T-helper 17 cell (primary cell): ENCODE results near the gene KDM7A. TPM values are rescaled to one million over a fixed set of nuclear protein-coding genes. Genes with fewer than 3 reads are reported as not detected.
"Not testable (repeated sequence)": the region's sequence is repeated elsewhere in the genome, so short reads cannot be mapped to it uniquely, and the experiment has no call there.

Source experiments
- ATAC-seq: fragments of 150-1000 bp; cut with Tn5 transposase; 2 replicates; pipeline ENCODE4 v1.10.0; 2021; ENCODE audit warnings: mild to moderate bottlenecking, moderate library complexity
- DNase-seq, 3 donors: peaks; one replicate each; pipeline versions ENCODE4 v3.0.0 to v3.0.0-alpha.2; 2020 to 2021
- H3K9me3 ChIP-seq: one replicate; pipeline ENCODE4 v1.7.0; 2013; ENCODE audit warnings: low read length, mild to moderate bottlenecking; ENCODE audit not compliant: control insufficient read depth, poor library complexity, severe bottlenecking
- H3K27ac Mint-ChIP-seq: one replicate; pipeline ENCODE4 v1.8.0; 2022; ENCODE audit warnings: mild to moderate bottlenecking, moderate library complexity, mixed read lengths
- H3K27me3 Mint-ChIP-seq: one replicate; pipeline ENCODE4 v1.8.0; 2022; ENCODE audit warnings: mixed read lengths
- H3K36me3 Mint-ChIP-seq: one replicate; pipeline ENCODE4 v1.8.0; 2022; ENCODE audit warnings: low read depth, mixed read lengths
- H3K4me1 Mint-ChIP-seq: one replicate; pipeline ENCODE4 v1.8.0; 2022; ENCODE audit warnings: mild to moderate bottlenecking, mixed read lengths
- H3K4me3 Mint-ChIP-seq: one replicate; pipeline ENCODE4 v1.8.0; 2022; ENCODE audit warnings: mild to moderate bottlenecking, moderate library complexity, mixed read lengths
- total RNA-seq, 4 donors: library from RNA in 2 of 4; stranded (reverse) in 2 of 4; gene quantifications; one replicate each; pipeline ENCODE4 v1.2.3 and lab custom pipeline; 2022 to 2026

KDM7A gene
- total RNA-seq, 2 donors from 2014 or later = 35.1 to 47.2 TPM

DNA sequence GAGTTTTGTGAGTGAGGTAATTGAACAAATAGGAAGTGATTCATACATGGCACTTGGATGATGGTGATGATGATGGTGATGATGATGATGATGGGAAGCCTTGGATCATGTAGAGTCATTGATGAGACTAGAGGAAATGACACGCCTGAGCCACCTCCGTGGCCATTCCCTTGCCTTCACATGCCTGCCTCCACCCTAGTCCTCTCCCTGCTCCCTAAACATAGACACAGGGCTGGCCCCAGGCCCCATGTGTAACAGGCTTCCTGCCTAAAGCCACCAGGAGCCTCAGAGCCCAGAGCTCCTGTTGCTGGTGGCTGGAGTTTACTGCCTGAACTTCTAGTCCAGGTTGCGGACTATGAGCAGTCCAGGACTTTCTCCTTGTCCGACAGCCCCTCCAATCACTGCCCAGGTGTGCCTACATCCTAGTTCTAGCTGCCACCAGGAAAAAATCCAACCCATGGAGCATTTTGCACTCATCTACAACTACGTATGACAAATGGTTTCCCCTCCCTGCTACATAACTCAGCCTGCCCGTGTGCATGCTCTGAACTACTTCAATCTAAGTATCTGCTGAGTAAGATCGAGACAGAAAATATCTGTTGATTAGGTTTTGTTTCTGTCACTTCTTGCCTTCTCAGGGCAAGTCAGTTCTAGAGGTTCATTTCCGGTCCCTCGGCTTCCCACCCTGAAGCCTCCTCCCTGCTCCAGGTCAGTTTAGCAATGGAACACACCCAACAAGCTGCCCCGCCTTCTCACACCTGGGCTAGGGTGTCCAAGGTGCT lies 35.5 kb upstream of the KDM7A start:
- peak; percentile 22 for ATAC-seq

DNA sequence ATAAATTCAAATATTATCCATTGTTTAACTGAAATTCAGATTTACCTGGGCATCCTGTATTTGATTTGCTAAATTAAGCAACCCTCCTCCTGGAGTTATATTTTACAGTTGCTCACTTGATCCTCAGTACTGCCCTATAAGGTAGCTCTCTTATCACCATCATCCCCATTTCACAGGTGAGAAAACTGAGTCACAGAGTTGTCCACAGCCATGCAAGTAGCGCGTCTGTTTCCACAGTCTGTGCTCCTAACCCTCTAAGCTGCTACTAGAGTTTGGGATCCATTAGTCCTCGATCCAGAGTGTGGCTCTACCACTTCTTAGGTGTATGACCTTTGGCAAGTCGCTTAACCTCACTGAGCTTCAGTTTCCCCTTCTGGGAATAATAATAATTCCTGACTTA lies 34.9 kb upstream of the KDM7A start:
- ATAC-seq (no peak), DNase-seq (no peak)
- Mint-ChIP-seq H3K4me3 (no peak overlapping the region), H3K36me3 (no peaks in the 10 kb centered on the region), H3K27me3 (no peaks in the 10 kb centered on the region), H3K4me1 (peaks cover 30% of the 10 kb centered on the region), H3K27ac (peak overlapping the region; percentile 93)
- H3K9me3 ChIP-seq = no peaks in the 10 kb centered on the region

More for the DNA sequence above, 35.5 kb upstream of the KDM7A start:
- peak overlapping the region; percentile 15 for H3K4me3 Mint-ChIP-seq
- no peaks in the 10 kb centered on the region for H3K27me3 Mint-ChIP-seq
- peak overlapping the region; percentile 93 for H3K27ac Mint-ChIP-seq
- H3K36me3 Mint-ChIP-seq = no peaks in the 10 kb centered on the region
- peaks cover 28% of the 10 kb centered on the region for H3K4me1 Mint-ChIP-seq
- H3K9me3 ChIP-seq = no peaks in the 10 kb centered on the region
- no peak for DNase-seq

DNA sequence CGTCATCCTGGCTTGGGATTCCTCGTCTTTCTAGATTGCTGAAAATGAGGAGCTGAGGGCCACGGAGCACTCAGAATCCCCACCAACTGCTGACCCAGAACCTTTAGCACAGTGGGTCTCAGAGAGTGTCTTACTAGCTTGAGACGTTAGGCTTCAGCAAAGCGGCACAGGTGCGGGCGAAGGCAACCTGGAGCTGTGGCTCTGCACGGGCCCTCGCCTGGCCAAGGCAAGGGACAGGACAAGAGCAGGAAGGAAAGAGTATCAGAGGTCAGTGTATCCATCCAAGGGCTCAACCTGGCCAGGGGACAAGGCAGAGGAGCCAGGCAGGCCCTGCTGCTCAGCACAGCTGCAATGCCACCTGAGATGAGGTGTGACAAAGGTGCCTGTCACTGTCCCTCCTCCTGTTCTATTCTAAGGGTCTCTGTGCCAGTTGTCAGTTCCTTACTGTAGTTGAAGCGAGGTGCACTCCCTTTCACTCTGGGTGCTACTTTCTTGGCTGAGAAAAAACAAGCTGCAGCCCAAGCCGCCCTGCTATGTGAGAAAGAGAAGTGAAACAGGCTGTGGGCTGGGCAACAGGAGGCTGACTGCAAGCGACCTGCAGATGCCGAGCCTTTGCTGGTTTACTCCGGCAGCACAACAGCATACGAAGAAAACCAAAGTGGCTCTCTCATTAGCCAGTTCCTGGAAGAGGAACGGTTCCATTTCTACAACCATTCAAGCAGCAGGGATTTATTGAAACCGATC lies 33.3 kb upstream of the KDM7A start:
- DNase-seq = no peak

DNA sequence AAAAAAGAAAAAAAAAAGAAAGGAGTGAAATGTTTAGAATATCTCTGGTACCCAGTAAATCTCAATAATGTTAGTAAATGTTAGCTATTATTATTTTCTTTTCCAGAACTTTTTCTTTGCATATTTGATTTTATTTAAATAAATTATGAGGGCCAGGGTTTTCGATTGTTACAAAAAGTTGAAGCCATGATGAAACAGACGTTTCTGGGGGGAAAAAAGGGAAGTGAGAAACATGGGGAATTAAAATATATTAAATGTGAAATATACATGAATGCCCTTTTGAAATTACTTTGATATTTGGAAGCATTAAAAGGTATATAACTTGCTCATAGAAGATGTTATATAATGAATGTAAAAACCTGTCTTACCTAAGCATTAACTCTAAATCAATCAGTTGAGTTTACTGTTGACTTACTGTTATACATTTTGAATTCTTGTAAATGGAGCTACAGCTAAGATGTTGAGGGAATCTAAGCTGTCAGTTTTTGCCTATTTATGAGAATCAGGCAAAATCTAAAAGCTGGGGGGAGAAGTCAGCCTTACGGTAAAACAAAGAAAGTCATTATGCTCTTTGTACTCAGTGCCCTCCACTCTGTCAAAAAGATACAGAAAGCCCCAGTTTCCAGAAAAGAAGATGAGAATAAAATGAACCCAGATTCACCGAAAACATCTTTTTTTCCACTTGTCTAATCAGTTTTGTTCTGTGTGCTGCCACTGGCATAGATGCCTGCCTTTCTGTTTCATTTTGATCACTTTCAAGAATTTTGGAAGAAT lies 30.0 kb upstream of the KDM7A start:
- no peak for ATAC-seq
- no peak overlapping the region for H3K4me3 Mint-ChIP-seq
- peak overlapping the region; percentile 56 for H3K27ac Mint-ChIP-seq
- DNase-seq = no peak
- H3K36me3 Mint-ChIP-seq = no peaks in the 10 kb centered on the region
- peaks cover 23% of the 10 kb centered on the region for H3K4me1 Mint-ChIP-seq
- H3K9me3 ChIP-seq = no peaks in the 10 kb centered on the region
- H3K27me3 Mint-ChIP-seq = peaks cover 11% of the 10 kb centered on the region

More for the DNA sequence above, 33.3 kb upstream of the KDM7A start:
- peak; percentile 81 for ATAC-seq
- H3K27me3 Mint-ChIP-seq = no peaks in the 10 kb centered on the region
- H3K36me3 Mint-ChIP-seq = no peaks in the 10 kb centered on the region
- peak overlapping the region; percentile 83 for H3K4me3 Mint-ChIP-seq
- peak overlapping the region; percentile 83 for H3K27ac Mint-ChIP-seq
- no peaks in the 10 kb centered on the region for H3K9me3 ChIP-seq
- H3K4me1 Mint-ChIP-seq = peaks cover 36% of the 10 kb centered on the region

DNA sequence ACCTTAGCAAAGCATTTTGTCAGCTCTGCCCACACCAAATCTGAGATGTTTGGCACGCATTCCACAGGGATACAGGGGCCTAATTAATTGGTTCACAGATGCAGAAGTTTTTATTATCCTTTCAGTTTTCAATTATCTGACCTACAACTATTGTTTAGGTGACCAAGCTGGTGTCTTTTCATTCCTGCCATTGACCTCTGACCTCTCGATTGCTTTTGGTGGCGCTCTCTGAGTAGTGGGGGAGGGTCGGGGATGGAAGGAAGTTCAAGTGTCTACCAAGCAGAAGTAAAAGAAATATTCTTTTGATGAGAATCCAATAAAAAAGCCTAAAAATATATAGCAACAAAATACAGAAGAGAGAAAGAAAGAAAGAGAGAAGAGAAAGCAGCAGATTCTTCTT lies 28.8 kb upstream of the KDM7A start:
- Mint-ChIP-seq H3K4me1 (peaks cover 20% of the 10 kb centered on the region), H3K36me3 (no peaks in the 10 kb centered on the region), H3K27ac (no peak overlapping the region), H3K27me3 (peaks cover 11% of the 10 kb centered on the region), H3K4me3 (no peak overlapping the region)
- ATAC-seq (no peak), DNase-seq (no peak)
- H3K9me3 ChIP-seq = no peaks in the 10 kb centered on the region

DNA sequence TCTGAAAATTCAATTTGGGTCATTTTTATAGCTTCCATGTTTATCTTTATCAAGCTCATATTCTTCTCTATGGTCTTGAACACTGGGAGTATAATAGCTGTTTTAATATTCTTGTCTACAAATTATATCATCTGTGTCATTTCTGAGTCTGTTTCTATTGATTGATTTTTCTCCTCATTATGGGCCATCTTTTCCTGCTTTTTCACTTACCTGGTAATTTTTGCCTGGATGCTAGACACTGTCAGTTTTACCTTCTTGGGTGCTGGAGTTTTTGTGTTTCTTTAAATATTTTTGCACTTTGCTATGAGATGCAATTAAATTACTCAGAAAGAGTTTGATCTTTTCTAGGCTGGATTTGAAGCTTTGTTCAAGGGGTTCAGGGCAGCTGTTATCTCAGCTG lies 26.8 kb upstream of the KDM7A start:
- Mint-ChIP-seq H3K36me3 (no peaks in the 10 kb centered on the region), H3K27me3 (peaks cover 11% of the 10 kb centered on the region), H3K27ac (no peak overlapping the region), H3K4me3 (no peak overlapping the region), H3K4me1 (peaks cover 9% of the 10 kb centered on the region)
- ATAC-seq (no peak), DNase-seq (no peak)
- no peaks in the 10 kb centered on the region for H3K9me3 ChIP-seq

DNA sequence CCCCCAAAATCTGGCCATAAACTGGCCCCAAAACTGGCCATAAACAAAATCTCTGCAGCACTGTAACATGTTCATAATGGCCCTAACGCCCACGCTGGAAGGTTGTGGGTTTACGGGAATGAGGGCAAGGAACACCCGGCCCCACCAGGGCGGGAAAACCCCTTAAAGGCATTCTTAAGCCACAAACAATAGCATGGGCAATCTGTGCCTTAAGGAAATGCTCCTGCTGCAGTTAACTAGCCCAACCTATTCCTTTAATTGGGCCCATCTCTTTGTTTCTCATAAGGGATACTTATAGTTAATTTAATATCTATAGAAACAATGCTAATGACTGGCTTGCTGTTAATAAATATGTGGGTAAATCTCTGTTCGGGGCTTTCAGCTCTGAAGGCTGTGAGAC lies 26.2 kb upstream of the KDM7A start:
- ATAC-seq, DNase-seq, H3K9me3 ChIP-seq, H3K4me3 Mint-ChIP-seq, H3K4me1 Mint-ChIP-seq, H3K27ac Mint-ChIP-seq, H3K36me3 Mint-ChIP-seq: not testable (repeated sequence)
- H3K27me3 Mint-ChIP-seq = peaks cover 11% of the 10 kb centered on the region

DNA sequence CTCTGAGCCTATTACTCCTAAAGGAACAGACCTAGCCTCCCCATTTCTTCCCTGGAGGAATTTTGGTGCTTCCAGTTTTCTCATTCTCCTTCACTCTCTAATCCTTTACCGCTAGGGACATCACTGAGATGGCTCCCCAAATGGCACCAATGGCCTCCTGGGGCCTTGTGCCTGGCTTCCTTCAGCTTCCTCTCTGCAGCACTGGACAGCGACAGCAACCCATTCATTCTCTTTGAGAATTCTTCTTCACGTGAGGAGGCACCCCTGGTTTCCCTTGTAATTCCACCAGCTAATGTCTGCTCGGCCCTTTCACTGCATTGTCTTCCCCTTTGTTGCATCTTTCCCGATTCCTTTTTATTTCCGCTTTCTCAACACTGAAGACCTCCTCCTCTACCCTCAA lies 24.6 kb upstream of the KDM7A start:
- Mint-ChIP-seq H3K27me3 (peaks cover 11% of the 10 kb centered on the region), H3K4me3 (no peak overlapping the region), H3K4me1 (peaks cover 5% of the 10 kb centered on the region), H3K27ac (no peak overlapping the region), H3K36me3 (no peaks in the 10 kb centered on the region)
- no peaks in the 10 kb centered on the region for H3K9me3 ChIP-seq
- ATAC-seq (no peak), DNase-seq (no peak)

DNA sequence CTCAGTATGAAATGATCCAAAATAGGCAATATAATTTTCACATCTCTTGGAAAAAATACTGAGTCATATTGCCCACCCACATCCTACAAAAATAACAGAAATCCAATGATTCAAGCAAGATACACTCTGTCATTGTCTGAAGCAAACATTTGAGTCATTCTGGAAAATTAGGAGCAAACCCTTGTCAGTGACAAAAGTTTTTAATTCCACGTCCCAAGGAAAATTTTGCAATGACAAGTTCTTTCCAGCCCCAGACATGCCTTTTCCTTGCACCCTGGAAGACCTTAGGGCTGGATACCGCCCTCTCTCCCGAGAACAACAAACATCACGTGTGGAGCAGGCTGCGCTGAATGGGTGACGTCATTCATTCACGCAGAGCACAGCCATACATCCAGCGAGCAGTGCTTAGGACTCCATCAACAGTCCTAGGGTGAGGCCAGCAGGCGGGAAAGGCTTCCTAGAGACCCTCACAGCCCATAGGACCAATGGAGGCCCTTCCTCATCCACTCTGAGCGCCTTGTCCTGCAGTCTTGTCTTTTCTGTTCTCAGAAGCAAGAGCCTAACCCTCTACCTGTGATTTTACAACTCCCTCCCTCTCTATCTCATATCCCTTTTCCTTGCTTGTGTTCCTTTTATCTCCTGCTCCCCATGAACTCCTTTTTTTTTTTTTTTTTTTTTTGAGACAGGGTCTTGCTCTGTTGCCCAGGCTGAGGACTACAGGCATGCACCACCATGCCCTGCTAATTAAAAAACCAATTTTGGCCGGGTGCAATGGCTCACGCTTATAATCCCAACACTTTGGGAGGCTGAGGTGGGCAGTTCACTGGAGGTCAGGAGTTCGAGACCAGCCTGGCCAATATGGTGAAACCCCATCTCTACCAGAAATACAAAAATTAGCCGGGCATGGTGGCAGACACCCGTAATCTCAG lies 23.5 kb upstream of the KDM7A start:
- H3K27ac Mint-ChIP-seq = no peak overlapping the region
- H3K4me1 Mint-ChIP-seq = no peaks in the 10 kb centered on the region
- DNase-seq = no peak
- H3K4me3 Mint-ChIP-seq = no peak overlapping the region
- no peaks in the 10 kb centered on the region for H3K9me3 ChIP-seq
- H3K36me3 Mint-ChIP-seq = peaks cover 3% of the 10 kb centered on the region
- no peak for ATAC-seq
- peaks cover 11% of the 10 kb centered on the region for H3K27me3 Mint-ChIP-seq

DNA sequence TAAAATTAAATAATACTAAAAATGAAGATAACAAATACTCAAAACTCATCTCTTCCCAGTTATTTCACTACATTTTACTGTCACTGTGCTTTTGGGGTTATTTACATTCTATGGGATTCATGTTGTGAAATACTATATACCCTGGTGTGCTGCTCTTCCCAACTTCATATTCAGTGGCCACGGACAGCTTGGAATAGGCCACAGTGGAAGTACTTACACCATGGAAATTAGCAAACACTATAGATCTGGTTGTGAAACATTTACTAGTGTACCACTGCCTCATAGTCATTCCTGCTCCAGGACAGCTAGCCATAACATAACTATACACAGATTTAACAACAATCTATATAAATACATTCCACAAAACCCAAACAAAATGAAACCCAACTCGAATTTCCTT lies 21.2 kb upstream of the KDM7A start:
- H3K9me3 ChIP-seq = no peaks in the 10 kb centered on the region
- H3K36me3 Mint-ChIP-seq = peaks cover 3% of the 10 kb centered on the region
- H3K4me3 Mint-ChIP-seq = no peak overlapping the region
- peaks cover 11% of the 10 kb centered on the region for H3K27me3 Mint-ChIP-seq
- DNase-seq (no peak), ATAC-seq (no peak)
- no peak overlapping the region for H3K27ac Mint-ChIP-seq
- H3K4me1 Mint-ChIP-seq = peaks cover 5% of the 10 kb centered on the region

DNA sequence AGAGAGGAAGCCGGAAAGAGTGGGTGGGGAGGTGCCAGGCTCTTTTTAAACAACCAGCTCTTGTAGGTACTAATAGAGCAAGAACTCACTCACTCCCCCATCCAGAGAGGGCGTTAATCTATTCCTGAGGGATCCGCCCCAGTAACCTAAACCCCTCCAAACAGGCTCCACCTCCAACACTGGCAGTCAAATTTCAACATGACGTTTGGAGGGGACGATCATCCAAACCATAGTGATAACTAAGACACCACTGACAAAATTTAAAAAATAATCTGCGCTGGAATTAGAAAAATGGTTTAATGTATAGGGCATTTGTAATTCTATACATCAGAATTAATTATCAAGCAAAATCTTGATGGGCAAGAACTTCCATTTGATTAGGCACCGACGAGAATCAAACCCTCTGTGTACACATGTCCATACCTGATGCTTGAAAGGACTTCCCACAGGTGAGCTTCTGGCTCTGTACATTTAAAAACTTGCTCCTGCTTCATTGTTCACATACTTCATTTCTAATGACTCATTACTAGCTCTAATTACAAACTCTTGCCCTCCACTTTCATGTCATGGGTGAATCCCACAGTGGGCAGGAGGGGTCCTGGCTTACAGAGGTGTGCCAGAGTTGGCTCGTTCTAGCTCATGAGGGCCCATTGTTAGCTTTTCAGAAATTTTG lies 20.6 kb upstream of the KDM7A start:
- no peak overlapping the region for H3K4me3 Mint-ChIP-seq
- no peak for DNase-seq
- peaks cover 7% of the 10 kb centered on the region for H3K4me1 Mint-ChIP-seq
- peaks cover 3% of the 10 kb centered on the region for H3K36me3 Mint-ChIP-seq
- H3K27me3 Mint-ChIP-seq = peaks cover 5% of the 10 kb centered on the region
- no peaks in the 10 kb centered on the region for H3K9me3 ChIP-seq
- no peak for ATAC-seq
- no peak overlapping the region for H3K27ac Mint-ChIP-seq
